OCI-LY7 (cell line): ENCODE data around the gene TRIM40. TPM values are rescaled to one million over a fixed set of nuclear protein-coding genes. Genes with fewer than 3 reads are reported as not detected.

Experiments
- BruUV-seq: library from RNA; stranded (reverse); fragments of 400-500 nt; replicated peaks from 2 replicates; lab custom pipeline; 2021; lab: Mats Ljungman, UMichigan
- CTCF ChIA-PET: fragments of 300-600 bp; sonication (Branson Sonifier 250); formaldehyde crosslinking; loops from one replicate; lab custom pipeline; 2022; ENCODE audit warnings: antibody characterized with exemption; ENCODE audit not compliant: unreplicated experiment; lab: Charles Lee
- POLR2A ChIA-PET: fragments of 300-600 bp; sonication (Branson Sonifier 250); formaldehyde crosslinking; loops from one replicate; lab custom pipeline; 2022; ENCODE audit warnings: antibody characterized with exemption; lab: Charles Lee
- DNase-seq: peaks from one replicate; pipeline ENCODE4 v3.0.0-alpha.2; 2015; ENCODE audit warnings: low spot score
- H2AFZ ChIP-seq: fragments of 200-600 bp; sonication (generic), shearing (Covaris generic); 2 replicates; pipeline ENCODE4 v1.6.1; 2014; ENCODE audit warnings: mild to moderate bottlenecking, antibody characterized with exemption, low read length, moderate library complexity
- H3K27ac ChIP-seq: fragments of 200-600 bp; sonication (generic); 2 replicates; pipeline ENCODE4 v1.5.1; 2014; ENCODE audit warnings: mixed run types, low read depth, mild to moderate bottlenecking, moderate library complexity, low read length, inconsistent platforms; ENCODE audit not compliant: poor library complexity, severe bottlenecking
- H3K36me3 ChIP-seq: fragments of 200-600 bp; sonication (generic); 2 replicates; pipeline ENCODE4 v1.6.1; 2014; ENCODE audit warnings: mild to moderate bottlenecking, antibody characterized with exemption, low read length, moderate library complexity, mixed read lengths; ENCODE audit not compliant: insufficient read depth
- H3K4me1 ChIP-seq: fragments of 200-600 bp; sonication (generic); 2 replicates; pipeline ENCODE4 v1.5.1; 2014; ENCODE audit warnings: mild to moderate bottlenecking, low read length; ENCODE audit not compliant: insufficient read depth, poor library complexity, severe bottlenecking
- H3K4me2 ChIP-seq: fragments of 200-600 bp; sonication (generic); 2 replicates; pipeline ENCODE4 v1.6.1; 2014; ENCODE audit warnings: mild to moderate bottlenecking, low read length
- H3K4me3 ChIP-seq: fragments of 200-600 bp; sonication (generic); 2 replicates; pipeline ENCODE4 v1.5.1; 2014; ENCODE audit warnings: mild to moderate bottlenecking, low read depth, low read length; ENCODE audit not compliant: poor library complexity, severe bottlenecking
- H3K79me2 ChIP-seq: fragments of 200-600 bp; sonication (generic); 2 replicates; pipeline ENCODE4 v1.6.1; 2016; ENCODE audit warnings: low read depth, mild to moderate bottlenecking, low read length, moderate library complexity, mixed read lengths; ENCODE audit not compliant: insufficient read depth
- H3K9me2 ChIP-seq: fragments of 200-600 bp; sonication (generic); 2 replicates; pipeline ENCODE4 v1.6.1; 2016; ENCODE audit warnings: mild to moderate bottlenecking, low read length, mixed read lengths; ENCODE audit not compliant: insufficient read depth
- H3K9me3 ChIP-seq: fragments of 200-600 bp; sonication (generic); 2 replicates; pipeline ENCODE4 v1.6.1; 2014; ENCODE audit warnings: mild to moderate bottlenecking, mixed run types, low read length, mixed read lengths
- H4K20me1 ChIP-seq: fragments of 200-600 bp; sonication (generic); 2 replicates; pipeline ENCODE4 v1.6.1; 2014; ENCODE audit warnings: mild to moderate bottlenecking, antibody characterized with exemption, low read length, moderate library complexity, mixed read lengths; ENCODE audit not compliant: insufficient read depth
- CTCF ChIP-seq: fragments of 200-600 bp; sonication (generic); conservative IDR thresholded peaks from 2 replicates; pipeline ENCODE4 v1.5.1; 2014; ENCODE audit warnings: mild to moderate bottlenecking, antibody characterized with exemption, low read length, moderate library complexity, mixed read lengths
- EZH2phosphoT487 ChIP-seq: fragments of 200-600 bp; sonication (generic); IDR thresholded peaks from 2 replicates; pipeline ENCODE4 v1.6.1; 2018; ENCODE audit warnings: low read depth, borderline replicate concordance, mild to moderate bottlenecking, mixed run types, antibody characterized with exemption, low read length, moderate library complexity, mixed read lengths
- intact Hi-C: fragments of 100-400 bp; cut with micrococcal nuclease; formaldehyde crosslinking; loops from one replicate; pipeline ENCODE4 v1.10.0; 2022; ENCODE audit not compliant: unreplicated experiment
- total RNA-seq, 2 experiments: library from RNA; depleted of rRNA in 1 of 2; stranded (reverse); fragments of >200 nt in 1 of 2; shearing (Covaris generic) in 1 of 2; gene quantifications; 2 replicates each; pipeline ENCODE4 v1.2.3, GENCODE V29; 2014 to 2022

The TRIM40 gene
- total RNA-seq, 2 experiments from 2014 or later = not detected

GRCh38 chr6:30169658-30170614 is 34.0 kb downstream of the TRIM40 start:
- H3K79me2 ChIP-seq = no peaks in the 10 kb centered on the region
- ChIA-PET POLR2A (no interaction called here), CTCF (no interaction called here)
- no peaks in the 10 kb centered on the region for H3K36me3 ChIP-seq
- TF ChIP-seq EZH2phosphoT487 = no peak
- peak; percentile 88 for TF ChIP-seq CTCF
- no peaks in the 10 kb centered on the region for H3K9me2 ChIP-seq
- no peak overlapping the region for H3K4me3 ChIP-seq
- no peaks in the 10 kb centered on the region for H4K20me1 ChIP-seq
- no TSS peak for BruUV-seq
- H3K27ac ChIP-seq = no peak overlapping the region
- H3K4me2 ChIP-seq = no peak overlapping the region
- peak; percentile 53 for DNase-seq
- no peaks in the 10 kb centered on the region for H3K9me3 ChIP-seq
- H2AFZ ChIP-seq = no peak overlapping the region
- intact Hi-C loops = loop anchor here (2.0 kb wide), 1 partner anchor 67 kb away; no protein-coding TSS in a partner anchor
- no peaks in the 10 kb centered on the region for H3K4me1 ChIP-seq

GRCh38 chr6:30171677-30172471 is 35.9 kb downstream of the TRIM40 start:
- ChIA-PET CTCF (no interaction called here), POLR2A (no interaction called here)
- BruUV-seq = no TSS peak
- no peaks in the 10 kb centered on the region for H3K4me1 ChIP-seq
- peak overlapping the region; percentile 17; the same call in 1 of the 2 replicates for H3K4me2 ChIP-seq
- no peaks in the 10 kb centered on the region for H3K9me2 ChIP-seq
- H4K20me1 ChIP-seq = no peaks in the 10 kb centered on the region
- H3K9me3 ChIP-seq = no peaks in the 10 kb centered on the region
- intact Hi-C loops = loop anchor here (2.0 kb wide), 1 partner anchor 69 kb away; no protein-coding TSS in a partner anchor
- H3K79me2 ChIP-seq = no peaks in the 10 kb centered on the region
- no peak overlapping the region for H3K4me3 ChIP-seq
- no peak overlapping the region for H2AFZ ChIP-seq
- peak; percentile 15 for DNase-seq
- no peak overlapping the region for H3K27ac ChIP-seq
- TF ChIP-seq CTCF = no peak
- no peak for TF ChIP-seq EZH2phosphoT487
- H3K36me3 ChIP-seq = no peaks in the 10 kb centered on the region
